Measurements from ENCODE around the gene DLK2. TPM values are rescaled to one million over a fixed set of nuclear protein-coding genes. Genes with fewer than 3 reads are reported as not detected.
"Not testable (repeated sequence)": the region's sequence is repeated elsewhere in the genome, so short reads cannot be mapped to it uniquely, and the experiment has no call there.

The DLK2 gene
- total and polyA plus RNA-seq, 3 experiments from 2014 or later = 1.4 to 1.9 (median 1.9) TPM

DNA sequence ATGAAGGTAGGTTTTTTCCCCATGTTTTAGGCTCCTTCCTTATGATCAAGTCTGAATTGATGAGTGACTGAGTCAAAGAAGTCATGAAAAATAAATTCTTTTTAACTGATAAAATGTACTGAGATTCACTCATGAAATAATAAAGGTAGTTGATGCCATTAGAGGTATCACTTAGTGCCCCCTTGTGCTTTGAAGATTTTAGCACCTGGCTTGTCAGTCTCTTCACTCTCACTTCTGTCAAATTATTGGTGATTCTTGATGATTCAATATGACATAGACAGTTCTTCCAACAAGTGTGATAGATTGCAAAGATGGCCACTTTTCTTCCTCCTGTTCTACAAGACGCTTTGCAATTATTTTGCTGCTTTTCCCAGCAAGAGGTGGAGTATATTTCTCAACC, 4.2 kb upstream of the DLK2 start:
- no peak overlapping the region for H3K4me3 ChIP-seq (ENCODE audit: low read length)
- no peak overlapping the region for H3K27ac Mint-ChIP-seq
- ChIA-PET CTCF (interaction anchor here (1.3 kb wide), 1 partner anchor 10 kb away, joined by 4 read pairs; no protein-coding TSS in a partner anchor), POLR2A (no interaction called here)
- no peak for DNase-seq
- H3K4me1 Mint-ChIP-seq = peaks cover 5 to 10% (median 9%) of the 10 kb centered on the region in 3 donors
- H3K9me3 ChIP-seq (ENCODE audit: low read length) = no peaks in the 10 kb centered on the region
- no peak overlapping the region for H3K4me3 Mint-ChIP-seq
- peaks cover 14 to 22% of the 10 kb centered on the region in 2 donors for H3K27me3 Mint-ChIP-seq
- H3K27ac ChIP-seq (ENCODE audit: low read depth, low read length) = no peak overlapping the region
- H3K9me3 Mint-ChIP-seq = no peaks in the 10 kb centered on the region
- H3K36me3 Mint-ChIP-seq = peaks cover 0 to 1% (median 0%) of the 10 kb centered on the region in 3 donors
- peaks cover 5% of the 10 kb centered on the region for H3K4me1 ChIP-seq (ENCODE audit: insufficient read depth, low read length)
- no peaks in the 10 kb centered on the region for H3K36me3 ChIP-seq (ENCODE audit: insufficient read depth, low read length)
- no peaks in the 10 kb centered on the region for H3K27me3 ChIP-seq (ENCODE audit: insufficient read depth, low read length, poor library complexity, severe bottlenecking)

DNA sequence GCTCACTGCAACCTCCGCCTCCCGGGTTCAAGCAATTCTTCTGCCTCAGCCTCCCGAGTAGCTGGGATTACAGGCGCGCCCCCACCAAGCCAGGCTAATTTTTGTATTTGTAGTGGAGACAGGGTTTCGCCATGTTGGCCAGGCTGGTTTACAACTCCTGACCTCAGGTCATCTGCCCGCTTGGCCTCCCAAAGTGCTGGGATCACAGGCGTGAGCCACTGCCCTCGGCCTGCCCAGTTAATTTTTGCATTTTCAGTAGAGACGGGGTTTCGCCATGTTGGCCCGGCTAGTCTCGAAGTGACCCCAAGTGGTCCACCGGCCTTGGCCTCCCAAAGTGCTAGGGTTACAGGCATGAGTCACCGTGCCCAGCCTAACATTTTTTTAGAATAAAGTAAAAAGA, 2.8 kb upstream of the DLK2 start:
- H3K9me3 ChIP-seq (ENCODE audit: low read length); H3K4me3 Mint-ChIP-seq; POLR2A ChIA-PET; H3K27me3 ChIP-seq (ENCODE audit: insufficient read depth, low read length, poor library complexity, severe bottlenecking); H3K27ac Mint-ChIP-seq; H3K4me3 ChIP-seq (ENCODE audit: low read length); H3K9me3 Mint-ChIP-seq; H3K36me3 ChIP-seq (ENCODE audit: insufficient read depth, low read length); H3K27ac ChIP-seq (ENCODE audit: low read depth, low read length); DNase-seq; H3K36me3 Mint-ChIP-seq: not testable (repeated sequence)
- peaks cover 12 to 14% of the 10 kb centered on the region in 2 donors for H3K27me3 Mint-ChIP-seq
- H3K4me1 ChIP-seq (ENCODE audit: insufficient read depth, low read length) = peaks cover 11% of the 10 kb centered on the region
- CTCF ChIA-PET = interaction anchor here (1.3 kb wide), 1 partner anchor 49 kb away, joined by 3 read pairs; no protein-coding TSS in a partner anchor
- H3K4me1 Mint-ChIP-seq = peaks cover 11 to 16% (median 14%) of the 10 kb centered on the region in 3 donors

DNA sequence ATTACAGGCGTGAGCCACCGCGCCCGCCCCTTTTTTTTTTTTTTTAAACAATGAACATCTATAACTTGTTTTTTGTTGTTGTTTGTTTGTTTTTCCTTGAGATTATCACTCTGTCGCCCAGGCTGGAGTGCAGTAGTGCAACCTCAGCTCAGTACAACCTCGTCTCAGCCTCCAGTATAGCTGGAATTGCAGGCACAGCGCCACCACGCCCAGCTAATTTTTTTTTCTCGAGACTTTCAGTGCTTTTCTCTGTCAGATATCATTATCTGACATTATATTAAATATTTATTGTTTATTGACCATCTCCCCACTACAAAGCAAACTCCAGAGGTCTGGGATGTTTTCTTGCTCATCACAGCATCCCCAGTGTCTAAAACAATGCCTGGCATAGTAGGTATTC, 2.3 kb upstream of the DLK2 start:
- Mint-ChIP-seq H3K27ac (no peak overlapping the region), H3K4me1 (peaks cover 11 to 16% (median 14%) of the 10 kb centered on the region in 3 donors)

DNA sequence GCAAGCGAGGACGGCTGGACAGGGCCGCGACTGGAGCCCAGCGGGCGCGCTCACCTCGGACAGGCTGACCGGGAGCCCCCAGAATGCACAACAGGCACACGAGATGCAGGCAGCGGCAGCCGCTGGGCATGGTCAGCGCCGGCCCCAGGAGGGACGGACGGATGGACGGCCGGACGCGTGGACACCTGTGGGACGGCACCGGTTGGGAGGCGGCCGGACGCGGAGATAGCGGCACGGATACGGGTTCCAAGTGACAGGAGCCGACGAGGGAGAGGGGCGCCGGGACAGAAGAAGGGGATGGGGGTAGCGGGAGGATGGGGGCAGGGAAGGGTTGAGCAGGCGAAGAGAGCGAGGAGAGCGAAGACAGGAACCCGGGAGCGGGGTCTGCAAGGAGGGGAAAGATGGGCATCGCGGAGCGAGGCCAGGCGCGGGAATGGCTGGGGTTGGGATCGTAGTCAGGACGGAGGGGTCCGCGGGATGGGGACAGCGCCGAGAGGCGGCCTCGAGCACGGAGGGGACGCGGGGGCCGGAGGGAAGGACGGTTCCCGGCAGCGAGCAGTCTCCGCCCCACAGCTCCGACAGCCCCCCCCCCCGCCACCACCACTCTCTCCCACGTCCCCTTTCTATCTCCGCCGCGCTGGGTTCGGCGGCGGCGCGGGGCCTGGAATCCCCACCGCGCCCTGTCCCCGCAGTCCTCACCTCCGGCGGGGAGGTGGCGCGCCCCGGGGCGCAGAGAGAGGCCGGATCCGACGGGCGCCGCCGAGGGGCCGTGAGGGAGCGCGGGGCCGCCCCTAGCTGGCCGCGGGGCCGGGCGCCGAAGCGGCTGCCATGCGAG, 435 bp downstream of the DLK2 start:
- POLR2A ChIA-PET = interaction anchor here (0.6 to 1.5 kb wide), 5 partner anchors 25 to 64 kb away, joined by 3 to 5 read pairs (median 4); no protein-coding TSS in a partner anchor

More for the DNA sequence above, 2.3 kb upstream of the DLK2 start:
- Histone ChIP-seq H3K27ac (ENCODE audit: low read depth, low read length) (no peak overlapping the region), H3K9me3 (ENCODE audit: low read length) (no peaks in the 10 kb centered on the region), H3K4me1 (ENCODE audit: insufficient read depth, low read length) (peaks cover 11% of the 10 kb centered on the region), H3K36me3 (ENCODE audit: insufficient read depth, low read length) (no peaks in the 10 kb centered on the region), H3K27me3 (ENCODE audit: insufficient read depth, low read length, poor library complexity, severe bottlenecking) (no peaks in the 10 kb centered on the region), H3K4me3 (ENCODE audit: low read length) (no peak overlapping the region)
- Mint-ChIP-seq H3K4me3 (peak overlapping the region in 2 of 7 donors; percentile 37 to 63), H3K27me3 (peaks cover 8 to 11% of the 10 kb centered on the region in 2 donors), H3K9me3 (no peaks in the 10 kb centered on the region), H3K36me3 (peaks cover 0 to 4% (median 2%) of the 10 kb centered on the region in 3 donors)
- ChIA-PET POLR2A (interaction anchor here (0.6 to 1.0 kb wide), 2 partner anchors 52 to 560 kb away, joined by 4 to 6 read pairs; partner anchors contain the start of gene LRRC73), CTCF (interaction anchor here (1.3 kb wide), 1 partner anchor 49 kb away, joined by 3 read pairs; no protein-coding TSS in a partner anchor)
- no peak for DNase-seq

DNA sequence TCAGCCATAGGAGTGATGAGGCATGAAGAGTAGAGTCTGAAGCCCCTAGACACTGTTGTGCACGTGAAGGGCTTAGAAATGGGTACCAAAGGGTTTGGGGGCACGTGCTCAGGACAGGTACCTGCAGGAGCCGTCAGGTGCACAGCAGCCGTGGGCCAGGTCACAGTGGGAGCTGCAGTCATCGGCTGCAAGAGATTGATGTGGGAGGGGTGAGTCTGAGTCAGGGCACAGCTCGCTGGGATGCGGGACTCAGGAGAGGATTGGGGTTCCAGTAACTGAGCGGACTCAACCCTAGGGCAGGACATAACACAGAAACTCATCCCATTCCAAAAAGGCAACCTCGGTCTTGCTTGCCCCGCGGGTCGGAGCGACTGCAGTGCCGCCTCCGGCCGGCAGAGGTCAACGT, 1.1 kb downstream of the DLK2 start:
- peak overlapping the region; percentile 6 to 89 (median 68) for H3K27ac Mint-ChIP-seq
- Histone ChIP-seq H3K9me3 (ENCODE audit: low read length) (no peaks in the 10 kb centered on the region), H3K27me3 (ENCODE audit: insufficient read depth, low read length, poor library complexity, severe bottlenecking) (no peaks in the 10 kb centered on the region), H3K4me3 (ENCODE audit: low read length) (peak overlapping the region; percentile 74), H3K4me1 (ENCODE audit: insufficient read depth, low read length) (peaks cover 11% of the 10 kb centered on the region), H3K36me3 (ENCODE audit: insufficient read depth, low read length) (no peaks in the 10 kb centered on the region), H3K27ac (ENCODE audit: low read depth, low read length) (no peak overlapping the region)
- H3K36me3 Mint-ChIP-seq = peaks cover 0 to 28% (median 3%) of the 10 kb centered on the region in 3 donors
- peaks cover 11 to 16% (median 14%) of the 10 kb centered on the region in 3 donors for H3K4me1 Mint-ChIP-seq
- H3K27me3 Mint-ChIP-seq = peaks cover 0 to 5% of the 10 kb centered on the region in 2 donors
- no peaks in the 10 kb centered on the region for H3K9me3 Mint-ChIP-seq
- H3K4me3 Mint-ChIP-seq = peak overlapping the region; percentile 45 to 92 (median 83)
- ChIA-PET POLR2A (no interaction called here), CTCF (interaction anchor here (1.0 to 5.1 kb wide), 11 partner anchors 10 to 53 kb away, joined by 4 to 61 read pairs (median 6); partner anchors contain the start of genes LRRC73 and TJAP1)
- DNase-seq = peak; percentile 49 to 75 (median 52)

More for the DNA sequence above, 435 bp downstream of the DLK2 start:
- Mint-ChIP-seq H3K27ac (peak overlapping the region in 3 of 8 donors; percentile 32 to 87 (median 87)), H3K27me3 (peaks cover 0 to 5% of the 10 kb centered on the region in 2 donors), H3K4me1 (peaks cover 11 to 16% (median 14%) of the 10 kb centered on the region in 3 donors), H3K9me3 (no peaks in the 10 kb centered on the region), H3K36me3 (peaks cover 0 to 22% (median 3%) of the 10 kb centered on the region in 3 donors), H3K4me3 (peak overlapping the region; percentile 45 to 92 (median 83))
- H3K27me3 ChIP-seq (ENCODE audit: insufficient read depth, low read length, poor library complexity, severe bottlenecking) = no peaks in the 10 kb centered on the region
- H3K4me1 ChIP-seq (ENCODE audit: insufficient read depth, low read length) = peaks cover 11% of the 10 kb centered on the region
- H3K9me3 ChIP-seq (ENCODE audit: low read length) = no peaks in the 10 kb centered on the region
- CTCF ChIA-PET = interaction anchor here (1.0 to 5.1 kb wide), 12 partner anchors 10 to 52 kb away, joined by 3 to 61 read pairs (median 5); partner anchors contain the start of genes LRRC73 and TJAP1
- H3K4me3 ChIP-seq (ENCODE audit: low read length) = peak overlapping the region; percentile 74
- DNase-seq = peak; percentile 8 to 58 (median 27)
- no peaks in the 10 kb centered on the region for H3K36me3 ChIP-seq (ENCODE audit: insufficient read depth, low read length)
- H3K27ac ChIP-seq (ENCODE audit: low read depth, low read length) = no peak overlapping the region

DNA sequence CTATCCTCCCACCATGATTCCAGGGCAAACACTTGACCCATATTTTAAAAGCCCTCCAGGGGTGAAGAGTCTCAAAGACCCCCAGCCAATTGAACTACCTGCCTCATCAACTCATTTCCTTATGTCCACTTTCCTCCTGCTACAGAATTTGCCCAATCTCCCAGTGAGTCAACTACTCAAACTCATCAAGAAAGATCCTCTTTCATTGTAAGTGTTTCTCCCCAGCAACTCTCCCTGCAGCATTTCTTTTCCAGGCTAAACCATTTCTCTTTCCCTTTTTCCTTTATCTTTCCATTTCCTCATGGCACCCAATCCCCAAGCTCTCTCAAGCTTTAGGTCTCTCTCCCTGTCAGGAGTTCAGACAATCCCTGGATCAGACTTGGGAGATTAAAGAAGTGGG, 1.5 kb downstream of the DLK2 start:
- H3K27ac ChIP-seq (ENCODE audit: low read depth, low read length) = no peak overlapping the region
- POLR2A ChIA-PET = no interaction called here

DNA sequence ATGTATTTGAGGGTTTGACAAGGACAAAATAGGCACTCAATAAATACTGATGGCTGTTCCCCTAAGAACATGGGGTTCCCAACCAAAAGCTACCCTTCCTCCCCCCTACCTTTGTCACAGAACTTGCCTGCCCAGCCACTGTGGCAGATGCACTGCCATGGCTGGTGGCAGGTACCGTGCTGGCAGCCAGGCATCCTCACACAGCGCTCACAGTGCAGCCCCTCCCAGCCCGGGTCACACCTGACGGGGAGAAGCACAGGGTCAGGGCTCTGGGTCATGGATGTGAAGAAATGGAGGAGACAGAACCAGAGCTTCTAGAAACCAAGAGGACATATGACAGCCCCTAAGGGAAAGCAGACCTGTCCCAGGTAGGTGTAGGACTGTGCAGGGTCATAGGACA, 2.5 kb downstream of the DLK2 start:
- Mint-ChIP-seq H3K9me3 (no peaks in the 10 kb centered on the region), H3K4me1 (peaks cover 11 to 16% (median 14%) of the 10 kb centered on the region in 3 donors), H3K27me3 (peaks cover 0 to 5% of the 10 kb centered on the region in 2 donors), H3K36me3 (peaks cover 0 to 42% (median 3%) of the 10 kb centered on the region in 3 donors), H3K4me3 (peak overlapping the region in 4 of 7 donors; percentile 45 to 92 (median 83)), H3K27ac (peak overlapping the region in 3 of 8 donors; percentile 32 to 63 (median 58))
- H3K9me3 ChIP-seq (ENCODE audit: low read length) = no peaks in the 10 kb centered on the region
- H3K4me1 ChIP-seq (ENCODE audit: insufficient read depth, low read length) = peaks cover 11% of the 10 kb centered on the region
- H3K36me3 ChIP-seq (ENCODE audit: insufficient read depth, low read length) = no peaks in the 10 kb centered on the region
- no peak for DNase-seq
- no peak overlapping the region for H3K4me3 ChIP-seq (ENCODE audit: low read length)
- ChIA-PET CTCF (interaction anchor here (0.6 to 5.1 kb wide), 4 partner anchors 9 to 54 kb away, joined by 3 to 61 read pairs (median 4); partner anchors contain the start of gene LRRC73), POLR2A (no interaction called here)
- H3K27me3 ChIP-seq (ENCODE audit: insufficient read depth, low read length, poor library complexity, severe bottlenecking) = no peaks in the 10 kb centered on the region
- H3K27ac ChIP-seq (ENCODE audit: low read depth, low read length) = no peak overlapping the region

More for the DNA sequence above, 1.5 kb downstream of the DLK2 start:
- no peak for DNase-seq
- Mint-ChIP-seq H3K36me3 (peaks cover 0 to 33% (median 3%) of the 10 kb centered on the region in 3 donors), H3K4me1 (peaks cover 11 to 16% (median 14%) of the 10 kb centered on the region in 3 donors), H3K9me3 (no peaks in the 10 kb centered on the region), H3K27me3 (peaks cover 0 to 5% of the 10 kb centered on the region in 2 donors), H3K4me3 (peak overlapping the region; percentile 45 to 92 (median 83)), H3K27ac (peak overlapping the region; percentile 6 to 89 (median 68))
- CTCF ChIA-PET = interaction anchor here (1.0 to 5.1 kb wide), 12 partner anchors 10 to 54 kb away, joined by 4 to 61 read pairs (median 6); partner anchors contain the start of genes LRRC73 and TJAP1
- Histone ChIP-seq H3K4me1 (ENCODE audit: insufficient read depth, low read length) (peaks cover 11% of the 10 kb centered on the region), H3K27me3 (ENCODE audit: insufficient read depth, low read length, poor library complexity, severe bottlenecking) (no peaks in the 10 kb centered on the region), H3K36me3 (ENCODE audit: insufficient read depth, low read length) (no peaks in the 10 kb centered on the region), H3K4me3 (ENCODE audit: low read length) (no peak overlapping the region), H3K9me3 (ENCODE audit: low read length) (no peaks in the 10 kb centered on the region)
